ENCODE measurements around the gene ANP32B.

Gene ANP32B

DNA sequence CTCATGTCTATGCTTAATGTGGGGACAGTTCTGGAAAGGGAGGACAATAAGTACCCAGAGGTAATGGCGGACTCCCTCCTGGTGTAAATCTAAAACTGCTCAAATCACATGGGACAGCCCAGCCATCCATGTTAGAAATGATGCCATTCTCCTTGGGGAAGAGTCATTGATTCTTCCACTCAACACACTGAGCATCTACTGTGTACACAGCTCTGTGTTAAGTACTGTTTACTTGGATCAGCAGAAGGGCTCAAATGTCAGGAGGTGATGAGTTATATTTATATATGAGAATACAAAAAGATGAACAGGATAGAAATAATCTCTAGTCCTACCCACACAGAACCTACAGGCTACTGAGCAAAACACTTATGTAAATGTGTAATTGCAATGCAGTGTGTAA lies 41.6 kb downstream of the ANP32B start:
- no peak for DNase-seq (ENCODE audit: low read depth in 3 of 3)

DNA sequence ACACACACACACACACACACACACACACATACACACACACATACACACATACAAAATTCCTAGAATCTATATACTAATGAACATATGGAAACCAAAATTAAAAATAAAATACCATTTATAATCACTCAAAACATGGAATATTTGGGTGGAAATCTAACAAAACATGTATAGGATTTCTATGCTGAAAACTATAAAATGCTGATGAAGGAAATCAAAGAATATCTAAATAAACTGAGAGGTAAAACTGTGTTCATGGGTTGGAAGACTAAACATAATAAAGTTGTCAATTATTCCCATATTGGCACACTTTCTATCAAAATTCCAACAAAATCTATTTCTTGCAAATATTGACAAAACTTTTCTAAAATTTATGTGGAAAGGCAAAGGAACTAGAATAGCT lies 48.0 kb downstream of the ANP32B start:
- no peak for DNase-seq (ENCODE audit: low read depth in 3 of 3)

DNA sequence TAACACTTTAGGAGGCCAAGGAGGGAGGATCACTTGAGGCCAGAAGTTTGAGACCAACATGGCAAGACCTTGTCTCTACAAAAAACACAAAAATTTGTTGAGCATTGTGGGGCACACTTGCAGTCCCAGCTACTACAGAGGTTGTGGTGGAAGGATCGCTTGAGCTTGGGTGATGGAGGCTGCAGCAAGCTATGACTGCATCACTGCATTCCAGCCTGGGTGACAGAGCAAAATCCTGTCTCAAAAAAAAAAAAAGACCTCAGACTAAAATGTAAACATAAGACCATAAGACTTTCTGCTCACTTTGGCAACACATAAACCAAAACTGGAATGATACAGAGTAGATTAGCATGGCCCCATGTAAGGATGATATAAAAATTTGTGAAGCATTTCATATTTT lies 48.8 kb downstream of the ANP32B start:
- DNase-seq (ENCODE audit: low read depth in 3 of 3) = no peak

DNA sequence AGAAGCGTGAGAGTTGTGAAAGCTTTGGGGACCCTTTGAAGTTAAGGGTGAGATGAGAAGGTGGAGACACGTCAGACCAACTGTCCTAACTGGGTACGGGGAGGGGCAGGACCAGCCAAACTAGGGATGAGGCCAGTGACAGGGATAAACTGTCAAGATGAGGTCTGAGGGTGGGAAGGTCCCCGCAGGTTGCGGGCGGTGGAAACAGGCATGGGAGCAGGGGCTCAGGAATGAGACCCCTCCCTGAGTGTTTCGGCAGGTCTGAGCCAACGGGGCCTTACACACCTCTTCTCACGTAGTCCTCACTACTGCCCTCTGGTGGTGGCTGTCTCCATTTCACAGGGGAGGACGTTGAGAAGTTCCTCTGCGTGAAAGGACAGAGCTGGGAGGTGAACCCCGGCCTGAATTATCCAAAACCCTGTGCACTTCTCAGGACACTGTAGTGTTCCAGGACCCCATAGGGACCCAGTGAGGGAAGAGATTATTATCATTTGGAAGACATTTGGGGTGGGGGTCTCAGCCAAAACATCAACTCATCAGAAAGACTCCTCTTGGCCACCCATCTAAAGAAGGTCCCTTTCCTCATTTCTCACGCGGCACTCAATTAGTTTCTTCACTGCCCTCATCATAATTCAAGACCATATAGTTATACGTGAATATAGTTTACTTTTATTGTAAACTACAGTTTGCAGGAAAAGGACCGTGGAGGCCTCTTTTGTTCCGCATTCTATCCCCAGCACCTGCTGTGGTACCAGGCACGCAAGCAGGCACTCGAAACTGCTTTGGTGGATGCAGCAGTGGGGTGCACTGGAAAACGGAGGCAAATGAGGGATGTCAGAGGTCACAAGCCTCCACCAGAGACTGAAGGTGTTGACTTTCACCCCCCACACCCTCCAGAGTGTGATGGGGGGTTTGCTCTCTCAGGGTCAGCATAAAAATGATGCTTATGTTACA lies 51.7 kb downstream of the ANP32B start:
- peak; percentile 77 to 94 (median 91) for DNase-seq (ENCODE audit: low read depth in 3 of 3)

DNA sequence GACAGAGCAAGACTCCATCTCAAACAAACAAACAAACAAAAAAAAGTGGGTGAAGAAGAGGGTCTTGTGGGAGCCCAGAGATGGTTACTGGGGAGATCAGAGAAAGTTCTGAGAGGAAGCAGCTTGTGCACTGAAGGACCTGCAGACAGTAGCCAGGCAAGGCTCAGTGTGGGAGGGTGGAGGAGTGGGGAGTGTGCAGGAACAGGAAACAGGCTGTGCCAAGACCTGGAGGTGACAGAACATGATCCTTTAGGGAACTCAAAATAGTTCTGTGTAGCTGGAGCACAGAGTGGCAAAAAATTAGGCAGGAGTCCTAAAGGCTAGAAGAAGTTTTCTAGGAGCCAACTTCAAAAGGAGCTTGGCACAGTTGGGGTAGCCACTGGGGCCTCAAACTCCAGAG lies 54.2 kb downstream of the ANP32B start:
- DNase-seq (ENCODE audit: low read depth in 3 of 3) = no peak

DNA sequence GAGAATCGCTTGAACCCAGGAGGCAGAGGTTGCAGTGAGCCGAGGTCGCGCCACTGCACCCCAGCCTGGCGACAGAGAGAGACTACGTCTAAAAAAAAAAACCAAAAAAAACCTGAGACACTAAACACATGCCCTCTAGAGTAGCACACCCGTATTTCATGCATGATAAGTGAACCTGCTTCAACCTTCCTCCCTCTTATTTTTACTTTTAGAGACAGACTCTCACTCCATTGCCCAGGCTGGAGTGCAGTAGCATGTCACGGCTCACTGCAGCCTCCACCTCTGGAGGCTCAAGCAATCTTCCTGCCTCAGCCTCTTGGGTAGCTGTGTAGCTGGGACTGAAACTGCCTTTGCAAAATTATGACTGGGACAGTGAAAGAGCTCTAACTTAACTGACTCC lies 55.8 kb downstream of the ANP32B start:
- DNase-seq (ENCODE audit: low read depth in 3 of 3) = no peak

DNA sequence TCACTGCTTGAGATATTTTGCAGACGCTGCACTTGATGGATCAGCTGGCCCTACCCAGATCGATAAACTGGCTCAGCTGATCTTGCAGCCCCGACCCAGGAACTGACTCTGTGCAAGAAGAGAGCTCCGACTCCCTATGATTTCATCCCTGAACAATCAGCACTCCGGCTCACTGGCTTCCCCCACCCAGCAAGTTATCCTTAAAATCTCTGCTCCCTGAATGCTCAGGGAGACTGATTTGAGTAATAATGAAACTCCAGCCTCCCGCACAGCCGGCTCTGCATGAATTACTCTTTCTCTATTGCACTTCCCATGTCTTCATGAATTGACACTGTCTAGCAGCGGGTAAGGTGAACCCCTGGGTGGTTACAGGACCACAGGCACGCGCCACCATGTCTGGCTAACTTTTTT lies 56.5 kb downstream of the ANP32B start:
- DNase-seq (ENCODE audit: low read depth in 3 of 3) = no peak

DNA sequence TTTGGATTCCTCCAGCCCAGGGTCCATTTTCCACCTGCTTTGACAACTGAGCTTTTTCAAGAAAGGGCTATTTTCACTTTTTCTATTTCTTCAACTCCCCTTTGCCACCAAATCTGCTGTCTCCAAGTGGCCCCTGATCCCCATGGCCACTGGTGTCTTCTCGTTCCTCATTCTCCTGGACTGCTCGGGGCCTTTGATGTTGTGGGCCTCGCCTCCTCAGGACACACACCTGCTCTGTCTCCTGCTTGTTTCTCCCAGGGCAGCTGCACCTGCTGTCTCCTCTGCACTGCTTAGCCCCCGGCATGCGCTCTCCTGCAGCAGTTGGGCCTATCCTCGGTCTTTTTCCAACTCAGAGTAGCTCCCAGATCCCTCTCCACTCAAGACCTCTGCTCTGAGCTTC lies 57.1 kb downstream of the ANP32B start:
- DNase-seq (ENCODE audit: low read depth in 3 of 3) = no peak

DNA sequence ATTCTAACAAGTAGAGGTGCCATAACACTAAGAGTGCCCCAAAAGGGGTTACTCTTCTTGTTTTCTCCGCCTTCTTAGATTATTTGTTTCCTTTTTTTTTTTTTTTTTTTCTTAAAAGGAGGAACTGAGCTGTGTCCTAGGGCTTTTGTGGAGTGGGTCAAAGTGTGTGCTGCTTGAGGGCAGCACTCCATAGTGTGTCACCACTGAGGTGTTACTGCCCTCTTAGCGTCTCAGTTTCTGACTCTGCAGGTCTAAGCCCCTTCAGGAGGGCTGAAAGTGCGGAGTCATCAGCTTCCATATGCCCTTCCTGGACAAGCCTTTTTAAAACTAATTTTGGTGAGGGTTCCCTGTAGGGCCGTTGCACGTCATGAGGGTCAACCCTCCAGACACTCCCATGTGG lies 60.8 kb downstream of the ANP32B start:
- no peak for DNase-seq (ENCODE audit: low read depth in 3 of 3)

DNA sequence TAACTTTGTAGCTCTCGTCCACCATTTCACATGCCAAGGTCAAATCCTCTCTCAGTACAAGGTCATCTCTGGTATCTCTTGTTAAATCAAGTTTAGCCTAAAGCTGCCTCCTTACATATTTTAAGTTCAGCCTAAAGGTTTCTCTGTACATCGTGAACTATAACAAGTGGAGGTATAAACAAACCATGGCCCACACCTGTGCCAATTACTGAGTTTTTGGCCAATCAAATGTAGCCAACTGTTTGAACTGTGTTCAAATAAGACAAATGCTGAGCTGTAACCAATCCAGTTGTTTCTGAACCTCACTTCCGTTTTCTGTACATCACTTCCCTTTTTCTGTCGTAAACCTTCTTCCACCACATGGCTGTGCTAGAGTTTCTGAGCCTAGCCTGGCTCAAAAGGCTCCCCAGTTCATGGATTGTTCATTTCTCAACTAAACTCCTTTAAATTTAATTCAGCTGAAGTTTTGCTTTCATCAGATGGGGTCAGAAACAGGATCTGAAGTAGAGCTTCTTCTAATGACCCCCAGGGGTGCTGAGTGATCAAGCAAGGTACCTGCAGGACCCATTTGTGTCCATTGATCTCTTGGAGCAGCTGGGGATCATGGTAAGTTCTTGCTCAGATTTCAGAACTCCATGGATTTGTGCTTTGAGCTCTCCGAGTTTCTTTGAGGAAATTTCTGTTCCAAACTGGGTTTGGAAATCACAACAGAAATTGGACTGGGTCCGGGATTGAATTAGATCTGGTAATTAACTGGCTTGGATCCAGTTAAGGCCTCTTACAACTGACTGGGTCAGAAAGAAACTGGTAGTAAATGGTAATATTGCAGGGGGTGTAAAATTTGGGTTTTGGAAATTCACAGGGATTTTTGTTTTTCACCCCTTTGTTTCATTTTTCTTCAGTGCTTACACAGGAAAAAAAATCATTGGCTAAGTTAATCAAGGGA lies 62.4 kb downstream of the ANP32B start:
- peak in 1 of 3 donors; percentile 19 for DNase-seq (ENCODE audit: low read depth in 3 of 3)

DNA sequence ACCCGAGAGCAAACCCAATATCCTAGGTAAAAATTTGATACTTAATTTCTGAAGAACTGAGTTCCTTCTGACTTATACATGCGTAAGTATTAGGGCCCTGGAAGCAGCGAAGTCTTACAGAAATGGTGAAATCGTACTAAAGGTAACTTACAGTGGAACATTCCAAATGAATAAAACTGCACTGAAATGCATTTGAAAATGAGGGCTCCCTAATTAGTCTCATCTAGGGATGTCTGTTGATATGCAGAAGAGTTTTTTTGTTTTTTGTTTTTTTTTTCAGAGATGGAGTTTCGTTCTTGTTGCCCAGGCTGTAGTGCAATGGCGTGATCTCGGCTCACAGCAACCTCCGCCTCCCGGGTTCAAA lies 63.0 kb downstream of the ANP32B start:
- DNase-seq (ENCODE audit: low read depth in 3 of 3) = no peak

DNA sequence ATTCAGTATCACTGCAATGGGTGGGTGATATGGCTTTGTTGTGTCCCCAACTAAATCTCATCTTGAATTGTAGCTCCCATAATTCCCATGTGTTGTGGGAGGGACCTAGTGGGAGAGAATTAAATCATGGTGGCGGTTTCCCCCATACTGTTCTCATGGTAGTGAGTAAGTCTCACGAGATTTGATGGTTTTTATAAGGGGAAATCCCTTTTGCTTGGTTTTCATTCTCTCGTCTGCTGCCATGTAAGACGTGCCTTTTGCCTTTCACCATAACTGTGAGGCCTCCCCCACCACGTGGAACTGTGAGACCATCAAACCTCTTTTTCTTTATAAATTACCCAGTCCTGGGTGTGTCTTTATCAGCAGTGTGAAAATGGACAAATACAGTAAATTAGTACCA lies 63.9 kb downstream of the ANP32B start:
- no peak for DNase-seq (ENCODE audit: low read depth in 3 of 3)

DNA sequence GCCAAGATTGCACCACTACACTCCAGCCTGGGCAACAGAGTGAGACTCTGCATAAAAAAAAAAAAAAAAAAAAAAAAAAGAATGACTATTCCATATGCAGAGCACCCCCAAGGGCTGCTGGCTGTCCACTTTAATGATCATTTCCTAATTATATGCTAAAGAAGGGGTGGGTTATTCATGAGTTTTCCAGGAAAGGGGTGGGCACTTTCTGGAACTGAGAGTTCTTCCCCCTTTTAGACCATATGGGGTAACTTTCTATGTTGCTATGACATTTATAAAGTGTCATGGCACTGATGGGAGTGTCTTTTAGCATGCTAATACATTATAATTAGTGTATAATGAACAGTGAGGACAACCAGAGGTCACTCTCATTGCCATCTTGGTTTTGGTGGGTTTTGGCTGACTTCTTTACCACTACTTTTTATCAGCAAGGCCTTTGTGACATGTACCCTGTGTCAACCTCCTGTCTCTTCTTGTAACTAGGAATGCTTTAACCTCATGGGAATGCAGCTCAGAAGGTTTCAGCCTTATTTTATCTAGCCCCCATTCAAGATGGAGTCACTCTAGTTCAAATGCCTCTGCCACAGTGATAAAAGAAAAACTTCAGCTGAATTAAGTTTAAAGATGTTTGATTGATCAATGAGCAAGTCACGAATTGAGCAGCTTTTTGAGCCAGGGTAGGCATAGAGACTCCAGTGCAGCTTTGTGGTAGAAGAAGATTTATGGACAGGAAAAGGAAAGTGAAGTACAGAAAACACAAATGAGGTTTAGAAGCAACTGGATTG lies 66.3 kb downstream of the ANP32B start:
- no peak for DNase-seq (ENCODE audit: low read depth in 3 of 3)

DNA sequence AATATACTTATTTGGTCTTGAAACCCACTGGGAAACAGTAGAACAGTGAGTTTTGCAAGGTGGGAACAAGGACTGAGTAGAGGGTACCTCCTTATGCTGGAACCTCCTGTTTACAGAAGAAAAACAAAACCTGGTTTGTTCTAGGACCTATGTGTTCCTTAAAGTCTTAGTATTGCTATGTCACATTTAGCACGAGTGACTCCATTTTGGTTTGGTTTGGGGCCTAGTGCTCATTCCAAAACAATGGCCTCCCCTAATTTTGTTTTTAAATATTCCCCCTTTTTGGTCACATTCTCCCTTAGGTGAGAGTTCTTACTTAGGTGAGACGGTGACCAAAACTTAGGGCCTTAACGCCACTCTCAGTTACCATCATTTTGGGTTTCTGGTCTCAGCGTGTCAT lies 67.2 kb downstream of the ANP32B start:
- DNase-seq (ENCODE audit: low read depth in 3 of 3) = no peak

DNA sequence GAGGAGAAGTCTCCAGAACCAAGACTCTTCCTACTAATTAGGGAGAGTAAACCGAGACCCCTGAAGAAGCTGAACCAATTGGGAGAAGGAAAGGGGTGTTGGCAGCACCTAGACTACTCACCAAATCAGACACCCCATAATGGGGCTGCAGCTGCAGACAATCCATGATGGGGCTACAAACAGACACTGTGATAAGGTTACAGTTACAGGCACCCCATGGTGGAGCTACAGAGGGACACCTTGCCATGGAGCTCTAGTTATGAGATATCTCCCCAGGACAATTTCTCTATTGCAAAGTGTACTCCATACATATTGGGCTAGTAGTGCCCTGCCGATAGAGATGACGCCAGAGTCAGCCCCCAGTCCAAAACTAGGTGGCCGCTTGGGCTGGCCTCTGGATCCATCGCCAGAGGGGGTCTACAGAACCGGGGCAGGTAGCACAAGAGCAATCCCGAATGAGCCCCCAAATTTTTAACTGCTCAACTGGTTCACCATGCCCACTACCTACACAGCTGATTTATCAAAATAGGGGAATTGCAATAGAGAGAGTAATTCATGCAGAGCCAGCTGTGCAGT lies 71.3 kb downstream of the ANP32B start:
- DNase-seq (ENCODE audit: low read depth in 3 of 3) = no peak

DNA sequence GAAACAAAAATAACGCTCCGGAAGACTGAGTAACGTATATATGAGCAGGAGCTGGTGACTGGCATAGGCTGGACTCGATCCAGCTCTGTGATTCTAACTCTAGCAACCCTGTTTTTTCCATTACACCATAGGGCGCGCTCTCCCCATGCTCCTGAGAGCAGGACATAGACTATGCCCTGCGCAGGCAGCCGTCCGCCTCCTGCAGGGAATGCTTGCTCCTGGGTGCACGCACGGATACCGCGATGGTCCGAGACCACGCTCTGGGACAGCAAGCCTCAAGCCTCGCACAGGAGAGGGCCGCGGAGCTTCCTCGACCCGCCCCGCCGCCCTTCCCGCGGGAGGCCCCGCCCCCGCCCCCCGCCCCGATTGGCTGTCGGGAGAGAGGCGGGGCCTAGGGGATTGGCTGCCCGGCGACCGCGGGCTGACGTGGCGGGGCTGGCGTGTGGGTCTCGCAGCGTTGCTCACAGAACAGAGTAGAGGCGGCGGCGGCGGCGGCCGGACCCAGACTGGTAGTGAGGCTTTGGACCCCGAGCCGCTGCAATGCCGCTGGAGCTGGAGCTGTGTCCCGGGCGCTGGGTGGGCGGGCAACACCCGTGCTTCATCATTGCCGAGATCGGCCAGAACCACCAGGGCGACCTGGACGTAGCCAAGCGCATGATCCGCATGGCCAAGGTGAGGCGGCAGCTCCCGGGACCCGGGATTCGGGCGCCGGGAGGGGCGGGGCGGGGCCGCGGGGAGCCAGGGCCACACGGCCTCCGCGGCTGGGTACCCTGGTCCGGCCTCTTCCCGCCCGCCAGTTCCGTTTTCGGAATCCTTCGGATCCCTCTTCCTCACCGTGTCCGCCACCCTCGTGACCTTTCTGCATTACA lies 73.4 kb downstream of the ANP32B start, which contains the start of gene NANS:
NANS (plus strand) TSS at position 464 of the 869 bp plus-strand sequence; CDS start at position 541, 77 bp downstream.
- DNase-seq (ENCODE audit: low read depth in 3 of 3) = peak; percentile 83 to 95 (median 88)

DNA sequence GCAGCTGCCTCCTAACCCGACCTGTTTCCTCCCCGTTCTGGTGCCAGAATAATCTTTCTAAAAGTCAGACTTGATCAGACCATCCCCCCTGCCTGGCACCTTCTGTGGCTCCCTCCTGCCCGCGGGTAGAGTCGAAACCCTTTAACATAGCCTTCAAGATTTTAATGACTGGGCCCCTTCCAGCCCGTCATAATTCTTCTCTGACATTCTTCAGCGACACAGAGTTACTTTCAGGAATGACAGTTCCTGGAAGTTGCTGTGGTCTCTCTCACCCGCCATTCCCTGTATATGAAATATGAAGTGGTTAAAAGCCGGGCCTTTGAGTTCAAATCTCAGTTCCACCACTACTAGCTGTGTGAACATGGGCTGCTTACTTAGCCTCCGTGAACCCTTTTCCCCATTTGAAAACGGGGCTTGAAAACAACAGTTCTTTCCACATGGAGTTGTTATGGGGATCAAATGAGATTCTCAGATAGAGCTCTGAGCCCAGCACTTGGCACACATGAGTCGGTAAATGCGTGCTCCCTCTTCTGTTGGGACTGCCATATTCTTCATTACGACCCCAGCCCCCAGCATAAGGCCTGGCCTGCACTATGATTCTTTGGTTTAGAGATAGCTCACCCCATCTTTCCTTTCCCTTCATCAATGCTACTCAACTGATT lies 74.1 kb downstream of the ANP32B start:
- DNase-seq (ENCODE audit: low read depth in 3 of 3) = no peak

DNA sequence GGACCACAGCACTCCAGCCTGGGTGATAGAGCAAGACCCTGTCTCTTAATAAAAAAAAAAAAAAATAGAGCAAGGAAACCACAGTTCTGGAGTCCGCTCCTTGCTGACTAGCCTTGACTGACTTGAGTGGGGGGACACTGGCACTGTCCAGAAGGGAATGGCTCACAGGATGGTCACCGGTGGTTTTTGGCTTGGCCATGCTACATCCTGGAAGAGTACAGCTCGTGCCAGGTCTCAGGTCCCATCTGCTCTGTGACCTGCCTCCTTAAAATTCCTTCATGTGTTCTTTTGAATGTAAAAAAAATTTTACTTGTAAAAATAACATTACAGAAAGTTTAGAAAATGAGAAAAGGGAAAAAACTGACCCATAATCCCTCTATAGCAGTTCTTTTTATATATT lies 79.0 kb downstream of the ANP32B start:
- no peak for DNase-seq (ENCODE audit: low read depth in 3 of 3)

DNA sequence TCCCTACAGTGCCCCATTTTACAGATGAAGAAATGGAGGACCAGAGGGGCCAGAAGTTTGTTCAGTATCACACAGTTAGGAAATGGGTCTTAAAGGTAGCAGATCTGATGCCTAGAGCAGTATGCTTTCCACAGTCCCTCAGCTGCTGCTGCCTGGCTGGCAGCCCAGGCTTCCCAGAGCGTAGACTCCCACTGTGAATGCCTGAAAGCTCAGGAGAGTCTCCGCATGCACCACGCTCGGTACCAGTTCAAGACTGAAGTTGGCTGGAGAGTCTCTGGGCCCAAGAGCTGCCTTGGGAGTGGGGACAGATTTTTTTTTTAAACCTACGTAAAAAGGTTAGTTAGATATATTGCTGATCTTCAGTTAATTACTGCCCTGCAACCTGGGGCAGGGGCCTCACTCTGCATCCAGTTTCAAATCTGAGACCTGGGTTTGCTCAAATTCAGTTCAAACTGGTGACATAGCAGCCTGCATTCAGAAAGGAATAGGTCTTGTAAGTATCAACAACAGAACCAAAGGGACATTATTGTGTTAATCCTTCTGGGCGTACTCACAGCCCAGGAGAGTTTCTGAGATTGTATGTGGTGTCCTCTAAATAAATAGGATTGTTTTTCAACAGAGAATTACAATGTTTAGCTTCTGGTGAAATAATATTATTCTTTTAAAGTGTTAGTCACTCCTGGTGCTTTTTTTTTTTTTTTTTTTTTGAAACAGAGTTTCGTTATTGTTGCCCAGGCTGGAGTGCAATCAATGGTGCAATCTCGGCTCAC lies 81.7 kb downstream of the ANP32B start:
- no peak for DNase-seq (ENCODE audit: low read depth in 3 of 3)

All from stimulated activated CD4-positive, alpha-beta T cell treated with anti-CD3 and anti-CD28 coated beads, TNF-alpha, amount 100 ng/mL, for 48 hours (primary cell).